GM06990 (cell line): ENCODE measurements around the gene CAMTA1.

ENCODE experiments used
- DNase-seq: peaks from one replicate; pipeline ENCODE4 v3.0.0-alpha.2; 2011; ENCODE audit not compliant: insufficient read length; ENCODE audit errors: extremely low read depth
- H3K27me3 ChIP-seq: replicated peaks from 2 replicates; pipeline ENCODE4 v1.6.0; 2011; ENCODE audit warnings: low read length; ENCODE audit not compliant: control insufficient read depth, insufficient read depth
- H3K36me3 ChIP-seq: 2 replicates; pipeline ENCODE4 v1.5.1; 2011; ENCODE audit warnings: low read length; ENCODE audit not compliant: control insufficient read depth, insufficient read depth
- H3K4me3 ChIP-seq: replicated peaks from 2 replicates; pipeline ENCODE4 v1.5.1; 2011; ENCODE audit warnings: low read depth, mild to moderate bottlenecking, control low read depth, low read length
- TF ChIP-seq, protein P1 (sequence below): IDR thresholded peaks from 2 replicates; pipeline ENCODE4 v1.5.1; 2011; ENCODE audit warnings: low read length, control low read depth, mild to moderate bottlenecking, inconsistent platforms; ENCODE audit not compliant: insufficient read depth, poor library complexity, severe bottlenecking

The CAMTA1 gene

DNA sequence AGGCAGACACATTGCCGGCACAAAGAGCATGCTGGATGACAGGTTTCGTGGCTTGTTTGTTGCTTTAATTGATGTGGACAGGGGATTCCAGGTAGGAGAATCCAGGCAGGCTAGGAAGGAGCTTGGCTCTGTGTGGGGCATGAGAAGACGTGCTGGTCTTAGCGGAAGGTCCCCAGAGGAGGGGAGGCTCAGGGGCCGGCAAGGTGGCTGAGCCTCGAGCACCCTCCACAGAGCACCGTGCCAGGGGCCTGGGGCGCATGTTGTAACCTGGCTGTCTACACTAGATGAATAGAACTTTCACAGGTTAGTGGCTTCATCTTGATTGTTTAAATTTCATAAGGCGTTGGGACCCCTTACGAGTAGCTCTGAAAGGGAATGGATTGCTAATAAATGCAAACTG lies 223.1 kb downstream of the CAMTA1 start:
- no peaks in the 10 kb centered on the region for H3K36me3 ChIP-seq
- TF ChIP-seq, protein P1, sequence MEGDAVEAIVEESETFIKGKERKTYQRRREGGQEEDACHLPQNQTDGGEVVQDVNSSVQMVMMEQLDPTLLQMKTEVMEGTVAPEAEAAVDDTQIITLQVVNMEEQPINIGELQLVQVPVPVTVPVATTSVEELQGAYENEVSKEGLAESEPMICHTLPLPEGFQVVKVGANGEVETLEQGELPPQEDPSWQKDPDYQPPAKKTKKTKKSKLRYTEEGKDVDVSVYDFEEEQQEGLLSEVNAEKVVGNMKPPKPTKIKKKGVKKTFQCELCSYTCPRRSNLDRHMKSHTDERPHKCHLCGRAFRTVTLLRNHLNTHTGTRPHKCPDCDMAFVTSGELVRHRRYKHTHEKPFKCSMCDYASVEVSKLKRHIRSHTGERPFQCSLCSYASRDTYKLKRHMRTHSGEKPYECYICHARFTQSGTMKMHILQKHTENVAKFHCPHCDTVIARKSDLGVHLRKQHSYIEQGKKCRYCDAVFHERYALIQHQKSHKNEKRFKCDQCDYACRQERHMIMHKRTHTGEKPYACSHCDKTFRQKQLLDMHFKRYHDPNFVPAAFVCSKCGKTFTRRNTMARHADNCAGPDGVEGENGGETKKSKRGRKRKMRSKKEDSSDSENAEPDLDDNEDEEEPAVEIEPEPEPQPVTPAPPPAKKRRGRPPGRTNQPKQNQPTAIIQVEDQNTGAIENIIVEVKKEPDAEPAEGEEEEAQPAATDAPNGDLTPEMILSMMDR, result no peak
- no peak for DNase-seq
- H3K27me3 ChIP-seq, result no peaks in the 10 kb centered on the region; the same call in 1 of the 2 replicates
- no peak overlapping the region for H3K4me3 ChIP-seq

DNA sequence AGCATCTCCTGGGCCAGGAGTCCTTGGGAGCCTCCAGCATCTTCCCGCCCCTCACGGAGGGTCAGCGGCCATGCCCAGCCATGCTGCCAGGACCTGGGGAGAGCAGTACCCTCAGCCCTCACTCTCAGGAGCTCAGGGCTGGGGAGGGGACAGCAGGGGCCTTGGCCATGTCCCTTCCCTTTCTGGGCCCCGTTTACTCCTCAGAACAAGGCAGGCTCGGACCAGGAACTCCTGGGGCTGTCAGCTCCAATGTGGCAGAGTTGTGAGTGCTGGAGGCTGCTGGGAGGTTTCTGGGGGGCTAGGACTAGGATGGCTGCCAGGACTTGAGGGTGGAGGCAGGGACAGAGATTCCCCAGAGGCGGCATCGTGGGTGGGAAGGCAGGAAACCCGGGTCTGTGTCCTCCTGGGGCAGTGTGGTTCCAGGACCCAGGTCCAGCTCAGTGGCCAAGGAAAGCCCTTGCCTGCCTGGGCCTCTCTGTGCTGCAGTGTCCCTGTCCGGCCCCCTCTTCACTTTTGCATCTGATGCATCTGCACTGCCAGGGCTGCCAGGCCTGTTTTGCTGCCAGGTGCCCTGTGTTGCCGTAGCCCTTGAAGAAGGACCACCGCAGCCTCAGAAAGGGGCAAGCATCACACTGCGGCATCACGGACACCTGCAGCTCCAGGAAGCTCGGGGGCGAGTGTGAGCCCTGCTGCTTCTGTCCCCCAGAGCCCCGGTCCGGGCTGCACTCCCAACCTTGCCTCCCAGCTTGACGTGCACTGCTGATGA lies 223.9 kb downstream of the CAMTA1 start:
- Histone ChIP-seq H3K36me3 (no peaks in the 10 kb centered on the region), H3K4me3 (no peak overlapping the region), H3K27me3 (no peaks in the 10 kb centered on the region; the same call in 1 of the 2 replicates)
- DNase-seq, result no peak
- TF ChIP-seq, protein P1, result no peak

DNA sequence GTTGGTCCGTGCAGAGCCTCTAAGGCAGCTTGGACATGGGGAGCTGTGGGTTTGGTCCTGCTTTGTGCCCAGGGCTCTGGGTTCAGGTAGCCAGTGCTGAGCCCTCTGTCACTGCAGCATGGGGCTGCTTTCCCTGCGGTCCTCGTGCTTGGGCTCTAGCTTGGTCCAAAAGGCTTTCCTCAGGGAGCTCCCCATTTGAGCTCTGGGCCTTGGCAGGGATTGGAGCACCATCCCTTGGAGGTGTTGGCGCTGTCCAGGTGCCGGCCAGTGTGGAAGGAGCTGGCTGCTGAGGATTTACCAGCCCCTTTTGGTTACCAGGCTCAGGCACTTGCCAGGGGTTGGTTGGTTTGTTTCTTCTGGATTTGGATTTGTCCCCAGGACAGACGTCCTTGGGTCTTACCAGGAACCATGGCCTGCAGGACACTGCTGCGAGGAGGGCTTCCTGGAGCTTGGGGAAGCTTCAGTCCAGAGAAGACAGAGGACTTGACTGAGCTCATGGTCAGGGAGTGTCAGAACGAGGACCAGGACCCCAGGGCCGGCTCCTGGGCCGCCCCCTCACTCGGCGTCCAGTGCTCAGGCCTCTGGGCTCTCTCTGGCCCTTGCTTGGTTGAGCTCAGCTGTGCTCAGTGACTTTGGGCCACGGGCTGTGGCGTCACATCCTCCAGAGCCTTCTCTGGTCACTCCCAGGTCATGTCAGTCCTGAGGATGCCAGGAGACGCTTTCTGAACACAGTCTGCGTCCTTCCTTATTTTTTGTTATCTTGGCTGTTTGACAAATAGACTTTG lies 224.7 kb downstream of the CAMTA1 start:
- H3K27me3 ChIP-seq, result no peaks in the 10 kb centered on the region; the same call in 1 of the 2 replicates
- no peaks in the 10 kb centered on the region for H3K36me3 ChIP-seq
- H3K4me3 ChIP-seq, result no peak overlapping the region
- DNase-seq, result no peak
- TF ChIP-seq, protein P1, result no peak

DNA sequence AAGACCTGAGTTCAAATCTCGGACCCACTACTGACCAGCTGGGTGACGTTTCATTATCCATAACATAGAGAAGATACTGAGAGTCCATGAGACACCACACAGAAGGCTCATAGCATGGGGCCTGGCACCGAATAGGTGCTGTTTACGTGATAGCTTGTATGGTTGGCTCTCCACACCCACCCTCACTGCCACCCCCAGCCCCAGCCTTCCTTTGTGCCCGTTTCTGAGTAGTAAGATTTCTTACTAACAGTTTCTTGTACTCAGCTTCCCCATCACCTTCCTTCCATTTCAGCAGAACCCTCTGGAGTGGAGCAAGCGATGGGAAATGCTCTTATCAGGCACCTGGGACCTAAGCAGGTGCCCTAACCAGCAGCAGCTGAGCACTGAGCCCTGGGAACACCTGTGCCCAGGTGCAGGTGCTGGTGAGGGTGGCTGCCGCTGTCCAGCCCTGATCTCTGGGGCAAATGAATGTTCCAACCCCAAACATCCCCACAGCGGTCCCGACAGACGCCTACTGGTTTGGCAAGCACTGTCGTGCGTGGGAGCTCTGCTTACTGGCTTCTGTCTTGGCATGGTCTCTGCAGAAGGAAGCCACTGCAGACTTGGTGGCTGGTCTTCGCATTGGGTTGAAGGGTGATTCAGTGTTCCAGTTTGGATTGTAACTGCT lies 225.4 kb downstream of the CAMTA1 start:
- TF ChIP-seq, protein P1, result no peak
- Histone ChIP-seq H3K27me3 (no peaks in the 10 kb centered on the region; the same call in 1 of the 2 replicates), H3K36me3 (no peaks in the 10 kb centered on the region), H3K4me3 (no peak overlapping the region)
- no peak for DNase-seq

DNA sequence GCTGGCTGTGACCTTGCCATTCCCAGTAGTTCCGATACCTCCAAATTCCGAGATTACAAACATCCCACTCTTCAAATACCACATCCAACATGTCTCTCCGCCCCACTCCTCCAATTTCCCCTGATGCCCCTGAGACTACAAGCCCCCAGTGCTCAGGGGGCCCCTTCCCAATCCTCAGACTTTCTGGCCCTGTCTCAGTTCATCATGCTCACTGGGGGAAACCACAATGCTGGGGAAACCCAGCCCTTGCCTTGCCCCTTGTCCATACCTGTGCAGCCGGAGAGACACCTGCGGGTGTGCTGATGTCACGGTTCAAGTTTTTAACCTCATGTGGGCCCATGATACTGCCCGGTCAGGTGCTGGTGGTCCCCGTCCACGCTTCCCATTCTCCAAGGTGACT lies 226.6 kb downstream of the CAMTA1 start:
- Histone ChIP-seq H3K4me3 (no peak overlapping the region), H3K36me3 (no peaks in the 10 kb centered on the region), H3K27me3 (no peaks in the 10 kb centered on the region; the same call in 1 of the 2 replicates)
- DNase-seq, result no peak
- TF ChIP-seq, protein P1, result no peak
